ENCODE measurements around the gene FNDC10. TPM values are rescaled to one million over a fixed set of nuclear protein-coding genes. Genes with fewer than 3 reads are reported as not detected.
"Not testable (repeated sequence)": the region's sequence is repeated elsewhere in the genome, so short reads cannot be mapped to it uniquely, and the experiment has no call there.

Gene FNDC10
- total RNA-seq, 1 experiment from 2014 or later = 30.4 TPM

DNA sequence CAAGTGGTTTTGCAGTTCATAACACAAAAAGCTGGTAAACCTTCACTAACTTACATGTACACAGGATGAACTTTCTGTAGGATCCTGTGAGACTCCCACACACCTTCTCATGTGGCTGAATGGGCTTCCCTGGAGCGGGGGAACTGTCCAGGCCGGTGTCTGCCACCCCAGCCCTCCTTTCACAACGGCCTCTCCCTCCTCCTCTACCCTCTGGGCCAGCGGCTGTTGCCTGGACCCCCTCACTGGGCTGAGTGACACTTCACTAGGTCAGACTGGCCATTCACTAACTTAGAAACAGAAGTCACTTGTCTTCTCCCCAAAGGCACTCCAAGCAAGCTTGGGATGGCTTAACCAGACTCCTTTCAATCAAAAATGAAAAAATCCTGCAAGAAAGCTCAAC is 41.3 kb downstream of the FNDC10 start:
- CTCF ChIA-PET = interaction anchor here (0.5 kb wide), 1 partner anchor 17 kb away, joined by 4 read pairs; no protein-coding TSS in a partner anchor
- DNase-seq (ENCODE audit: low spot score) (no peak), ATAC-seq (no peak)
- Mint-ChIP-seq H3K9me3 (no peaks in the 10 kb centered on the region), H3K4me1 (no peaks in the 10 kb centered on the region), H3K36me3 (peaks cover 15% of the 10 kb centered on the region), H3K27ac (0 out of 2 replicates have a peak overlapping the region, but pooled peaks have one; percentile 62), H3K27me3 (ENCODE audit: low read depth) (no peaks in the 10 kb centered on the region), H3K4me3 (no peak overlapping the region)
- TF ChIP-seq, protein P1, sequence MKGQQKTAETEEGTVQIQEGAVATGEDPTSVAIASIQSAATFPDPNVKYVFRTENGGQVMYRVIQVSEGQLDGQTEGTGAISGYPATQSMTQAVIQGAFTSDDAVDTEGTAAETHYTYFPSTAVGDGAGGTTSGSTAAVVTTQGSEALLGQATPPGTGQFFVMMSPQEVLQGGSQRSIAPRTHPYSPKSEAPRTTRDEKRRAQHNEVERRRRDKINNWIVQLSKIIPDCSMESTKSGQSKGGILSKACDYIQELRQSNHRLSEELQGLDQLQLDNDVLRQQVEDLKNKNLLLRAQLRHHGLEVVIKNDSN (CRISPR knock-in tag; IDR thresholded peaks at IDR 0.05) = no peak
- TF ChIP-seq ZSCAN18 (CRISPR knock-in tag; IDR thresholded peaks at IDR 0.05) = no peak
- no peak for TF ChIP-seq GABPB1 (CRISPR knock-in tag; IDR thresholded peaks at IDR 0.05)
- no peak for TF ChIP-seq ZNF232 (CRISPR knock-in tag; IDR thresholded peaks at IDR 0.05)
- TF ChIP-seq, protein P2, sequence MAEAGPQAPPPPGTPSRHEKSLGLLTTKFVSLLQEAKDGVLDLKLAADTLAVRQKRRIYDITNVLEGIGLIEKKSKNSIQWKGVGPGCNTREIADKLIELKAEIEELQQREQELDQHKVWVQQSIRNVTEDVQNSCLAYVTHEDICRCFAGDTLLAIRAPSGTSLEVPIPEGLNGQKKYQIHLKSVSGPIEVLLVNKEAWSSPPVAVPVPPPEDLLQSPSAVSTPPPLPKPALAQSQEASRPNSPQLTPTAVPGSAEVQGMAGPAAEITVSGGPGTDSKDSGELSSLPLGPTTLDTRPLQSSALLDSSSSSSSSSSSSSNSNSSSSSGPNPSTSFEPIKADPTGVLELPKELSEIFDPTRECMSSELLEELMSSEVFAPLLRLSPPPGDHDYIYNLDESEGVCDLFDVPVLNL (CRISPR knock-in tag; IDR thresholded peaks at IDR 0.05; ENCODE audit: borderline replicate concordance, low read depth) = no peak
- TF ChIP-seq ZBTB43 (CRISPR knock-in tag; IDR thresholded peaks at IDR 0.05) = no peak
- TF ChIP-seq HMGXB4 (CRISPR knock-in tag; IDR thresholded peaks at IDR 0.05) = no peak
- TF ChIP-seq, protein P3, sequence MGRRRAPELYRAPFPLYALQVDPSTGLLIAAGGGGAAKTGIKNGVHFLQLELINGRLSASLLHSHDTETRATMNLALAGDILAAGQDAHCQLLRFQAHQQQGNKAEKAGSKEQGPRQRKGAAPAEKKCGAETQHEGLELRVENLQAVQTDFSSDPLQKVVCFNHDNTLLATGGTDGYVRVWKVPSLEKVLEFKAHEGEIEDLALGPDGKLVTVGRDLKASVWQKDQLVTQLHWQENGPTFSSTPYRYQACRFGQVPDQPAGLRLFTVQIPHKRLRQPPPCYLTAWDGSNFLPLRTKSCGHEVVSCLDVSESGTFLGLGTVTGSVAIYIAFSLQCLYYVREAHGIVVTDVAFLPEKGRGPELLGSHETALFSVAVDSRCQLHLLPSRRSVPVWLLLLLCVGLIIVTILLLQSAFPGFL (CRISPR knock-in tag; IDR thresholded peaks at IDR 0.05; ENCODE audit: borderline replicate concordance) = no peak
- TF ChIP-seq, protein P4, sequence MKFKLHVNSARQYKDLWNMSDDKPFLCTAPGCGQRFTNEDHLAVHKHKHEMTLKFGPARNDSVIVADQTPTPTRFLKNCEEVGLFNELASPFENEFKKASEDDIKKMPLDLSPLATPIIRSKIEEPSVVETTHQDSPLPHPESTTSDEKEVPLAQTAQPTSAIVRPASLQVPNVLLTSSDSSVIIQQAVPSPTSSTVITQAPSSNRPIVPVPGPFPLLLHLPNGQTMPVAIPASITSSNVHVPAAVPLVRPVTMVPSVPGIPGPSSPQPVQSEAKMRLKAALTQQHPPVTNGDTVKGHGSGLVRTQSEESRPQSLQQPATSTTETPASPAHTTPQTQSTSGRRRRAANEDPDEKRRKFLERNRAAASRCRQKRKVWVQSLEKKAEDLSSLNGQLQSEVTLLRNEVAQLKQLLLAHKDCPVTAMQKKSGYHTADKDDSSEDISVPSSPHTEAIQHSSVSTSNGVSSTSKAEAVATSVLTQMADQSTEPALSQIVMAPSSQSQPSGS (CRISPR knock-in tag; IDR thresholded peaks at IDR 0.05; ENCODE audit: borderline replicate concordance, low read depth) = no peak
- POLR2A ChIA-PET = interaction anchor here (0.6 to 1.0 kb wide), 3 partner anchors 11 to 109 kb away, joined by 3 to 9 read pairs (median 3); no protein-coding TSS in a partner anchor

DNA sequence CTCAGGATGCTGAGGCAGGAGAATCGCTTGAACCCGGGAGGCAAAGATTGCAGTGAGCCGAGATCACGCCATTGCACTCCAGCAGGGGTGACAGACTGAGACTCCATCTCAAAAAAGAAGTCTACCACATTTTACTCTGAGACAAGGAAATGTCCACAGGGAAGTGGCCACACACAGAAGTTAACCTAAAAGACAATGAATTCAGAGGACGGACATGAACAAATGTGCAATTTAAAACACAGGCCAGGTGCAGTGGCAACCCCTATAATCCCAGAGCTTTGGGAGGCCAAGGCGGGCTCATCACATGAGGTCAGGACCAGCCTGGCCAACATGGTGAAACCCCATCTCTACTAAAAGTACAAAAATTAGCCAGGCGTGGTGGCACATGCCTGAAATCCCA is 42.2 kb downstream of the FNDC10 start:
- H3K9me3 Mint-ChIP-seq; ATAC-seq; H3K4me3 Mint-ChIP-seq; CTCF ChIA-PET; H3K27me3 Mint-ChIP-seq (ENCODE audit: low read depth); DNase-seq (ENCODE audit: low spot score); H3K4me1 Mint-ChIP-seq; H3K27ac Mint-ChIP-seq: not testable (repeated sequence)
- peaks cover 14% of the 10 kb centered on the region for H3K36me3 Mint-ChIP-seq
- POLR2A ChIA-PET = interaction anchor here (0.5 to 0.6 kb wide), 2 partner anchors 14 to 220 kb away, joined by 3 to 4 read pairs; no protein-coding TSS in a partner anchor

DNA sequence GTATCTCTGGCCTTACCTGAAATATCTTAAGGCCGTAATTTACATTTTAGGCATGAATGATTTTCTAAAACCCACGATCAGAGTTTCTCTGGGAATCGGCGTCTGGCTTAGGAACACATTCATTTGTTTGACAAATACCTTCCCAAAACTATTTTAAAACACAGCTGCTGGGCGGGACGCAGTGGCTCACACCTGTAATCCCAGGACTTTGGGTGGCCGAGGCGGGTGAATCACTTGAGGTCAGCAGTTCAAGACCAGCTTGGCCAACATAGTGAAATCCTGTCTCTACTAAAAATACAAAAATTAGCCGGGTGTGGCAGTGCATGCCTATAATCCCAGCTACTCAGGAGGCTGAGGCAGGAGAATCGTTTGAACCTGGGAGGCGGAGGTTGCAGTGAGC is 43.0 kb downstream of the FNDC10 start:
- H3K9me3 Mint-ChIP-seq; H3K27me3 Mint-ChIP-seq (ENCODE audit: low read depth); DNase-seq (ENCODE audit: low spot score); H3K4me3 Mint-ChIP-seq; H3K36me3 Mint-ChIP-seq; POLR2A ChIA-PET; CTCF ChIA-PET; H3K27ac Mint-ChIP-seq; ATAC-seq; H3K4me1 Mint-ChIP-seq: not testable (repeated sequence)

Measured in WTC11 (cell line).